ENCODE data around the gene DNAJC15. TPM values are rescaled to one million over a fixed set of nuclear protein-coding genes. Genes with fewer than 3 reads are reported as not detected.
"Not testable (repeated sequence)": the region's sequence is repeated elsewhere in the genome, so short reads cannot be mapped to it uniquely, and the experiment has no call there.

DNAJC15 gene
- 36.7 TPM for polyA plus RNA-seq

DNA sequence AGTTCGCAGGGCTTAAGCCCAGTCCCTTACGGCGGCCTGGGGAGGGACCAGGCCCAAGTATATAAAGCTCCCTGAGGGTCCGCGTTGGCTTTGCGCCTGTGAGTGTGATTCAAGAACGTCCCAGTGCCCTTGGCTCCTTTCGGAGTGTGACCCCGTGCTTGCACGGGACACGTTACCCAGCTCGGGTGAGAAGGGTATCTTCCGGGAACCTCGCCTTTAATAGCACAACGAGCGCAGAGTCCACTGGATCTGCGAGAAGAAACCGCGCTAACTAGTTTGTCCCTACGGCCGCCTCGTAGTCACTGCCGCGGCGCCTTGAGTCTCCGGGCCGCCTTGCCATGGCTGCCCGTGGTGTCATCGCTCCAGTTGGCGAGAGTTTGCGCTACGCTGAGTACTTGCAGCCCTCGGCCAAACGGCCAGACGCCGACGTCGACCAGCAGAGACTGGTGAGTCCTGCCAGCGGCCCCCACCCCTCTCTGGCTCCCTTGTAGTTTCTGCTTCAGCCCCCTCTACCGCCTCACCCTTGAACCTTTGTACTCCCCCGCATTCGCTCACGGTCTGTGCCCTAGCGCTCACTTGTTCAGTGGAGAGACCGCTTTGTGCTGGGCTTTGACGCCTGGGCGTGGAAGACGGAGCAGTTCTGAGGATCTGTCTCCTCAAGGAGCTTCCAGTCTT lies at the start of gene DNAJC15:
DNAJC15 (plus strand) TSS at position 298 of the 675 bp plus-strand sequence; CDS start at position 339, 41 bp downstream.
- Mint-ChIP-seq H3K9me3 (no peaks in the 10 kb centered on the region), H3K4me3 (peak within 1 kb of the TSS; percentile 95 to 100 (median 98)), H3K27me3 (no peaks in the 10 kb centered on the region), H3K4me1 (peaks cover 17 to 33% (median 21%) of the 10 kb centered on the region in 3 donors), H3K27ac (peak within 1 kb of the TSS; percentile 94 to 100 (median 98)), H3K36me3 (peaks cover 4% of the 10 kb centered on the region)

DNA sequence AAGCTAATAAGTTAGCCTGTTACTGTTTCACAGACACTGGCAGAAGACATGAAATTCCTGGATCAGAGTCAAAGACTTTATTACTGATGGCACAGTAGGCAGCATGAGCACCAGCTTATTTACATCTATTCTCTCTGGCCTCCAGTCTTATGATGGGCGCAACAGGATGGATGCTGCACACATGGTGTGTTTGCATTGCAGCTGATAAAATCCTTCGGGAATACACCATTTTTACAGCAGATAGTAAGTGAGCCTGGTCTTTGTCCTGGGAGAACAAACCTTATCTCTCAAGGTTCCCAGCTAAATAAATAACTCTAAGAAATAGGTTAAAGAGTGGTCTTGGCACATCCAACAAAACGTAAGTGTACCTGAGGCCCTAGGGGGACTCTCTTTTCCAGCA lies 47.3 kb upstream of the DNAJC15 start:
- H3K27me3 Mint-ChIP-seq = no peaks in the 10 kb centered on the region
- peaks cover 0 to 6% (median 4%) of the 10 kb centered on the region in 3 donors for H3K9me3 Mint-ChIP-seq
- H3K27ac Mint-ChIP-seq = peak overlapping the region in 2 of 3 donors; percentile 34 to 66
- no peak overlapping the region for H3K4me3 Mint-ChIP-seq
- H3K36me3 Mint-ChIP-seq = peaks cover 12% of the 10 kb centered on the region
- H3K4me1 Mint-ChIP-seq = peaks cover 30 to 31% (median 31%) of the 10 kb centered on the region in 3 donors

DNA sequence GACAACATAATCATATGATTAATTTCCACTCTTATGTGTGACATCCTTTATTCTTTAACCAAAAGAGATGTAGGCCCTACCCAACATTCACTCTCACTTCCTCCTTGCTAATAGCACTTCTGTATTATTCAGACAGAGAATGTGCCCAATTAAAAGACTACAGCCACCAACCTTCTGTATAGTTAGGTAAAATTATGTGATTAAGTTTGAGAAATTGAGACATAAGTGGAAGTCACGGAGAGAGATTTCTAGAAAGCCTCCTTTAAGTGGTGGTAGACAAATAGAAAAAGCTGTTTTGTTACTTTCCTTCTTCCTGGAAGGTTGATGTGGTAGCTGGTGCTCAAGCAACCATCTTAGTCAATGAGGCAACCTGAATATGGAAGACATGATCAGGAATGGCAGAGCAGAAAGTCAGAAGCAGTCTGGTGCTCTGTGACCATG lies 46.1 kb upstream of the DNAJC15 start:
- Mint-ChIP-seq H3K36me3 (peaks cover 12% of the 10 kb centered on the region), H3K4me3 (peak overlapping the region in 2 of 4 donors; percentile 34 to 71), H3K27ac (peak overlapping the region; percentile 8 to 71 (median 43)), H3K27me3 (no peaks in the 10 kb centered on the region), H3K4me1 (peaks cover 20 to 27% (median 26%) of the 10 kb centered on the region in 3 donors), H3K9me3 (peaks cover 0 to 6% (median 4%) of the 10 kb centered on the region in 3 donors)

DNA sequence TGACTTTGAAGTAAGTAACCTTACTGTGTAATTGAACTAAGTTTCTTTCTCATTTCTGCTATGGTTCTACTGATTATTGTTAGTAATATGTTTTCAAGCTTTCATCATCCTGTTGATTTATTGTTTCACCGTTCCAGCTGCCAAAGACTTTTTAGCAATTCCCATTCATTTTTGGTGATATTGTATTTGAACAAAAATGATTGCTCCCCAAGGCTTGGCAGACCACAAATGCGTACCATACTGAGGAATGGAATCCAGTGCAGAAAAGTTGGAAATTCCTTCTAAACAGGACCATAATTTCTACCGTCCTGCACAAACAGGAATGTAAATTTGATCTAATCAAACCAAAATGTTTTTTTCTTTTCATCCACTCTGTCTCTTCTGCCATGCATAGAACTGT lies 42.1 kb upstream of the DNAJC15 start:
- H3K27ac Mint-ChIP-seq = peak overlapping the region in 1 of 3 donors; percentile 1
- no peak overlapping the region for H3K4me3 Mint-ChIP-seq
- peaks cover 42 to 48% (median 46%) of the 10 kb centered on the region in 3 donors for H3K4me1 Mint-ChIP-seq
- H3K9me3 Mint-ChIP-seq = peaks cover 0 to 6% (median 4%) of the 10 kb centered on the region in 3 donors
- no peaks in the 10 kb centered on the region for H3K27me3 Mint-ChIP-seq
- H3K36me3 Mint-ChIP-seq = peaks cover 12% of the 10 kb centered on the region

GRCh38 chr13:42981853-42982252 lies 41.5 kb upstream of the DNAJC15 start:
- H3K27ac Mint-ChIP-seq = no peak overlapping the region
- H3K27me3 Mint-ChIP-seq = no peaks in the 10 kb centered on the region
- H3K36me3 Mint-ChIP-seq = peaks cover 12% of the 10 kb centered on the region
- peaks cover 37 to 46% (median 44%) of the 10 kb centered on the region in 3 donors for H3K4me1 Mint-ChIP-seq
- peaks cover 0 to 6% (median 4%) of the 10 kb centered on the region in 3 donors for H3K9me3 Mint-ChIP-seq
- no peak overlapping the region for H3K4me3 Mint-ChIP-seq

GRCh38 chr13:42984026-42984425 lies 39.4 kb upstream of the DNAJC15 start:
- peaks cover 8% of the 10 kb centered on the region for H3K36me3 Mint-ChIP-seq
- peaks cover 36 to 44% (median 43%) of the 10 kb centered on the region in 3 donors for H3K4me1 Mint-ChIP-seq
- H3K27ac Mint-ChIP-seq = no peak overlapping the region
- peaks cover 0 to 6% (median 1%) of the 10 kb centered on the region in 3 donors for H3K9me3 Mint-ChIP-seq
- H3K27me3 Mint-ChIP-seq = no peaks in the 10 kb centered on the region
- H3K4me3 Mint-ChIP-seq = no peak overlapping the region

- H3K27me3 Mint-ChIP-seq = no peaks in the 10 kb centered on the region
- H3K9me3 Mint-ChIP-seq = peaks cover 0 to 6% (median 1%) of the 10 kb centered on the region in 3 donors
- peaks cover 8% of the 10 kb centered on the region for H3K36me3 Mint-ChIP-seq
- H3K4me3 Mint-ChIP-seq = peak overlapping the region in 3 of 4 donors; percentile 1 to 19 (median 2)
- H3K4me1 Mint-ChIP-seq = peaks cover 36 to 46% (median 45%) of the 10 kb centered on the region in 3 donors
- H3K27ac Mint-ChIP-seq = peak overlapping the region in 1 of 3 donors; percentile 0
Observed at GRCh38 chr13:42984691-42985090, 38.7 kb upstream of the DNAJC15 start.

GRCh38 chr13:42985312-42986175 lies 37.8 kb upstream of the DNAJC15 start:
- peak overlapping the region in 1 of 3 donors; percentile 25 for H3K27ac Mint-ChIP-seq
- H3K36me3 Mint-ChIP-seq = peaks cover 3% of the 10 kb centered on the region
- H3K4me3 Mint-ChIP-seq = peak overlapping the region in 2 of 4 donors; percentile 19 to 39
- H3K4me1 Mint-ChIP-seq = peaks cover 36 to 54% (median 49%) of the 10 kb centered on the region in 3 donors
- H3K9me3 Mint-ChIP-seq = no peaks in the 10 kb centered on the region
- no peaks in the 10 kb centered on the region for H3K27me3 Mint-ChIP-seq

DNA sequence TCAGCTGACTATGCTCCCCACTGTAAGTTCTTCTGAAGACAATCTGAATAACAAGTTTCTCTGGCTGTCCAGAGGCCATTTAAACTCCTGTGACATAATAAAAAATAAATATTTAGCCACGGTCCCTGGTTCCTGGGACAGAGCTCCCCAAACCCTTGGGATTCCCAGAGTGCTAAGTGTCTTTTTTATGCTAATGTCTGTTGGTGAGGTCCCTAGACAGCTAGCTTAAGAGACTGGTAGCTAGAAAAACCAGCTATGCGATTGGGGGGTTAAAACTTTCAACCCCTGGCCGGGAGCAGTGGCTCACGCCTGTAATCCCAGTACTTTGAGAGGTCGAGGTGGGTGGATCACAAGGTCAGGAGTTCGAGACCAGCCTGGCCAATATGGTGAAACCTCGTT lies 37.2 kb upstream of the DNAJC15 start:
- peaks cover 3% of the 10 kb centered on the region for H3K36me3 Mint-ChIP-seq
- no peaks in the 10 kb centered on the region for H3K27me3 Mint-ChIP-seq
- H3K27ac Mint-ChIP-seq = no peak overlapping the region
- no peaks in the 10 kb centered on the region for H3K9me3 Mint-ChIP-seq
- peak overlapping the region in 1 of 4 donors; percentile 23 for H3K4me3 Mint-ChIP-seq
- peaks cover 41 to 57% (median 54%) of the 10 kb centered on the region in 3 donors for H3K4me1 Mint-ChIP-seq

DNA sequence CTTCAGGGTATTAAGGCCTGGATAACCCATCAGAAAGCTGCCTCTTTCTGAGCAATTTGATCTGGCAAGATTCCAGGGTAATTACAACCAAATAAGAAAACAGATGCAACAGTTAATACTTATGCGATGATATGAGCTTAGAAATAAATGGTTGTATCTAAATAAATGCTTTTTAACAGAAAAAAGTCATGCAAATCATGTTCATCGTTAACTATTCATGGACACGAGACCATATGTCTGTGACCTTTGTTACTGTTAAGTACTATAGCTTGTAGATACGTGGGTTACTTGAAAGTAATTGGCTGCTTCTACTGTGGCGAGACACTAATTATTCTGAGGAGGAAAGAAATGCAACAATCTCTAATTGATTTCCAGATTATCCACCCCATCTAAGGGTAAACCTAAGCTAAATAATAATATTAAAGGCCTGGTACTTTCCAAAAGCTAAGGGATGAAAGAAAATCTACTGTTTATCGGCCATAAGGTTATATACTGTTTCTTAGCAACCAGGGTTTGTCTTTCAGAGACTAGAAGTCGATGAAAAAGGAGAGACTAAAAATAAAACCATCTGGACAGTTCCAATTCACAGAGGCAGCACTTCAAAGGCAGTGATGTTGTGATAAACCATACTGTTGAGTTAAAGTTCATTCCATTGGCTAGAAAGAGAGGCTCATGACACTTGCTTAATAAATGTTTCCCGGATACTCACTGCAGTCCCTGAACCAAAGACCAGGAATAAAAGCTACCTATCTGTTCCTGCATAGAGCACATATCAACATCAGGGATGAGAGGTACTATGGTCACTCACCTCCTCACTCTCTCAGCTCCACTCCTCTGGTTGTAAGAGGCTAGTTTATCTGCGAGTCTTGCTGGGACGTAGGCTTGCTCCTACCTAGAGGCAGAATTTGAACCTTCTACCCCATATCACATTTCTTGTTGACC lies 32.8 kb upstream of the DNAJC15 start:
- Mint-ChIP-seq H3K9me3 (no peaks in the 10 kb centered on the region), H3K4me3 (peak overlapping the region; percentile 94 to 98 (median 96)), H3K27me3 (no peaks in the 10 kb centered on the region), H3K36me3 (peaks cover 2% of the 10 kb centered on the region), H3K27ac (peak overlapping the region; percentile 94 to 99 (median 99)), H3K4me1 (peaks cover 33 to 45% (median 34%) of the 10 kb centered on the region in 3 donors)

- H3K9me3 Mint-ChIP-seq, H3K36me3 Mint-ChIP-seq, H3K27me3 Mint-ChIP-seq: not testable (repeated sequence)
- Mint-ChIP-seq H3K27ac (peak overlapping the region; percentile 94 to 99 (median 99)), H3K4me3 (peak overlapping the region; percentile 94 to 98 (median 96)), H3K4me1 (peaks cover 30 to 41% (median 33%) of the 10 kb centered on the region in 3 donors)
Observed at GRCh38 chr13:42991233-42991897, 32.0 kb upstream of the DNAJC15 start.

DNA sequence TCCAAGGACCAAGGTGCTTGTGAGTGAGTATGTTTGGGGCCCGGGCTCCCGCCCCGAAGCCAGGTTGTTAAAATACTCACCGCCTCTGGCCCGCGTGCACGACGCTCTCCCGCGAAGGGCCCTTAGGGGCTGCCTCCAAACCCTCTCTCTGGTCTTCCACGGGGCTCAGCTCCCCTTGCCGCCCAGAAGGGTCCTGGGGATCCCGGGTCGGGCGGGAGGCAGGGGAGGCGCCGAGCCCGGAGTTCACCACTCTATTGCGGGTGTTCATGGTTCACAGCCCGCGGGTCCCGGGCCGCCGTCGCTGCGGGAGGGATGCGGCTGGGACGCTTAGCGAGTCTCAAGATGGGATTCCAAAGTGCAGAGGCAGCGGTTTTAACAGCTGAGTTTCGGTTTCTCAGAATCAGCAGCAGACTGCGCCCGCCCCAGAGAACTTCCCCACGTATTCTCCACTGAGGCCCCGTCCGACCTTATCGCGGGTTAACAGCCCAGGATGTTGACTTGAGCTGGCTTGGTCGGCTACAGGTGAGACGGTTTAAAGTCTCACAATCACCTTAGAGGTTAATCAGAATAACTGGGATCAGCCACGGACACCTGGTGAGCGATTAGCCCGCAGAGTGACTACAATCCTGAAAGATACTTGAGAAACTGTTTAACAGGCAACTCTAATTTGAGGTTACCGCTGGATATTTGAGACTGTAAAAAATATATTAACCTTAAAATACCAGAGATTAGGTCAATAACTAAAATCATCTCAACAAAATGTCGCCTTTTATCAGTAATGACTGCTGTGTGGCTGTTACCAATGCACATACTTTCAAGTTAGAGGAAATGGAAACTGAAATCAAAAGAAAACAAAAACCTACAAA lies 31.3 kb upstream of the DNAJC15 start, which contains the start of gene EPSTI1:
EPSTI1 (minus strand) TSS at position 344 of the 866 bp plus-strand sequence; CDS start at position 268, 76 bp downstream.
- peak within 1 kb of the TSS; percentile 94 to 99 (median 99) for H3K27ac Mint-ChIP-seq
- H3K27me3 Mint-ChIP-seq = no peaks in the 10 kb centered on the region
- no peaks in the 10 kb centered on the region for H3K9me3 Mint-ChIP-seq
- peaks cover 30 to 41% (median 33%) of the 10 kb centered on the region in 3 donors for H3K4me1 Mint-ChIP-seq
- peak within 1 kb of the TSS; percentile 94 to 98 (median 96) for H3K4me3 Mint-ChIP-seq
- peaks cover 2% of the 10 kb centered on the region for H3K36me3 Mint-ChIP-seq

DNA sequence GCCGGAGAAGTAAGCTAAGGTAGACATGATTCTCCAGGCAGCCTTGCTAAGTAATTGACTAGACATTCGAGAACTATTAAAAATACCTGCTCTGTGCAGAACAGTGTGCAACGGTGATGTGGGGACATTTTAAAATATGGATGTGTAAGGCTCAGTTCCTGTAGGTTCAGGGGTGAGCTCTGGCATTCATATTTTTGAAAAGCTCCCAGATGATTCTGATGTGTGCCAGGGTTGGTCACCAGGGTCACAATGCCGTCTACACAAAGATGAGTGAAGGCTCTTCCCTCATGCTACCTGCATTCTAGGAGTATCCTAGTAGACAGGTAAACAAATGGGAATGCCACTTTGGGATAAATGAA lies 30.6 kb upstream of the DNAJC15 start:
- Mint-ChIP-seq H3K27me3 (no peaks in the 10 kb centered on the region), H3K36me3 (peaks cover 2% of the 10 kb centered on the region), H3K4me1 (peaks cover 30 to 37% (median 33%) of the 10 kb centered on the region in 3 donors), H3K27ac (peak overlapping the region; percentile 94 to 99 (median 99)), H3K4me3 (peak overlapping the region; percentile 94 to 98 (median 96)), H3K9me3 (no peaks in the 10 kb centered on the region)
